Adipocyte (in vitro differentiated cells): ENCODE results near the gene CREBBP.
"Not testable (repeated sequence)": the region's sequence is repeated elsewhere in the genome, so short reads cannot be mapped to it uniquely, and the experiment has no call there.

ENCODE experiments used
- DNase-seq: peaks from one replicate; pipeline ENCODE4 v3.0.0-alpha.2; 2015; ENCODE audit warnings: low read depth
- H3K27me3 ChIP-seq: replicated peaks from 2 replicates; pipeline ENCODE4 v1.7.0; 2013; ENCODE audit warnings: mild to moderate bottlenecking, low read length, moderate library complexity; ENCODE audit not compliant: control insufficient read depth, insufficient read depth
- H3K36me3 ChIP-seq: 2 replicates; pipeline ENCODE4 v1.7.0; 2013; ENCODE audit warnings: low read length, mild to moderate bottlenecking, moderate library complexity; ENCODE audit not compliant: control insufficient read depth, insufficient read depth, severe bottlenecking
- H3K4me1 ChIP-seq: 2 replicates; pipeline ENCODE4 v1.7.0; 2013; ENCODE audit warnings: mild to moderate bottlenecking, low read length, moderate library complexity; ENCODE audit not compliant: control insufficient read depth, insufficient read depth
- H3K4me3 ChIP-seq: 2 replicates; pipeline ENCODE4 v1.7.0; 2013; ENCODE audit warnings: mild to moderate bottlenecking, low read length, moderate library complexity
- H3K9ac ChIP-seq: 2 replicates; pipeline ENCODE4 v1.7.0; 2013; ENCODE audit warnings: mild to moderate bottlenecking, low read length, moderate library complexity
- H3K9me3 ChIP-seq: 2 replicates; pipeline ENCODE4 v1.7.0; 2013; ENCODE audit warnings: mild to moderate bottlenecking, low read length, moderate library complexity; ENCODE audit not compliant: control insufficient read depth

Gene CREBBP

DNA sequence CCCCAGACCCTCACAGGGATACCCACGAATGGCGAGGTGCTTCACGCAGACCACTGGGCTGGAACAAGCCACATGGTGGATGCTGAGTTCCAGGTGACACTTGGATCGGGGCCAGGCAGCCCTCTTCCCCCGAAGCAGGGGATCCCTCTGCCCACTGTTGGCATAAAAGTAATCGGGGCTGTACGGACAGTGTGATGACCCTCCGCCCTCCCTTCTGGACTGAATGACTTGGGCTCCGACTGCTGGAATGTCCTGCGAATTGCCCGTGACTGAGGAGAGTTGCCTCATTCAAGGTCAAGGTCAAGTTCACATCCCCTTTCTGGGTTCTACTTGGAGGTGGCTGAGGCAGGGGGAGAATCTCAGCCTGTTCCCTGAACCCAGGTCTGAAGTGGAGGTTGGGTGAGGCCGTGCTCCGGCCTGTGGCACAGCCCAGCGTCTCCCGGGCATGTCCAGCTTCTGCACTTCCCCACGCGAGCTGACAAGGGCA, 28.5 kb upstream of the CREBBP start:
- Histone ChIP-seq H3K9me3 (no peaks in the 10 kb centered on the region), H3K4me1 (no peaks in the 10 kb centered on the region), H3K27me3 (peaks cover 10% of the 10 kb centered on the region), H3K9ac (no peak overlapping the region), H3K36me3 (no peaks in the 10 kb centered on the region), H3K4me3 (no peak overlapping the region)
- DNase-seq = no peak

DNA sequence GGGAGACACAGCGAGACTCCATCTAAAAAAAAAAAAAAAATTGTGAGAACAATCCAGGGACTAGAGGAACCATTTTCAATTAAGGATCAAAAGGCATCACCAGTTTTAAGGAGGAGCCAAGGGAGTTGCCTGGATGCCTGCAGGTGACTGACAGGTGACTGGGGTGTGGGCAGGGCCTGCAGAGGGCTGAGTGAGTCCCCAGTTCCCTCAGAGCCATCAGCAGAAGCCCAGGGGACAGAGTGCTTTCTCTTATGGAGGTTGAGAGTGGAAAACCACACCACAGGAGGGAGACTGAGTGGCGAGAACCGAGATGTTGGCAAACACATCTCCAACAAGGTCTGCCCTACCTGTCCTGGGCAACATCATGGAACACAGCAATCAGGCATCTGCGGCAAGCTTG, 27.1 kb upstream of the CREBBP start:
- Histone ChIP-seq H3K4me1 (no peaks in the 10 kb centered on the region), H3K4me3 (no peak overlapping the region), H3K9ac (no peak overlapping the region), H3K9me3 (no peaks in the 10 kb centered on the region), H3K27me3 (peaks cover 10% of the 10 kb centered on the region), H3K36me3 (no peaks in the 10 kb centered on the region)
- no peak for DNase-seq

DNA sequence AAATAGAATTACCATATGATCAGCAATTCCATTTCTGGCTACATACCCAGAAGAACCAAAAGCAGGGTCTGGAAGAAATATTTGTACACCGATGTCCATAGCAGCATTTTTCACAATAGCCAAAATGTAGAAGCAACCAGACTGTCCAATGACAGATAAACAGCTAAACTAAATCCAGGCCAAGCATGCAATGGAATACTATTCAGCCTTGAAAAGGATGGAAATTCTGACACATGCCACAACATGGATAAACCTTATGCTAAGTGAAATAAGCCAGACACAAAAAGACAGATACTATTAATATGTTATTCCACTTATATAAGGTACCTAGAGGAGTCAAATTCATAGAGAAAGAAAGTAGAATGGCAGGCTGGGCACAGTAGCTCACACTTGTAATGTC, 25.9 kb upstream of the CREBBP start:
- Histone ChIP-seq H3K4me1 (no peaks in the 10 kb centered on the region), H3K27me3 (peaks cover 11% of the 10 kb centered on the region), H3K9me3 (no peaks in the 10 kb centered on the region), H3K4me3 (no peak overlapping the region), H3K9ac (no peak overlapping the region), H3K36me3 (no peaks in the 10 kb centered on the region)
- no peak for DNase-seq

DNA sequence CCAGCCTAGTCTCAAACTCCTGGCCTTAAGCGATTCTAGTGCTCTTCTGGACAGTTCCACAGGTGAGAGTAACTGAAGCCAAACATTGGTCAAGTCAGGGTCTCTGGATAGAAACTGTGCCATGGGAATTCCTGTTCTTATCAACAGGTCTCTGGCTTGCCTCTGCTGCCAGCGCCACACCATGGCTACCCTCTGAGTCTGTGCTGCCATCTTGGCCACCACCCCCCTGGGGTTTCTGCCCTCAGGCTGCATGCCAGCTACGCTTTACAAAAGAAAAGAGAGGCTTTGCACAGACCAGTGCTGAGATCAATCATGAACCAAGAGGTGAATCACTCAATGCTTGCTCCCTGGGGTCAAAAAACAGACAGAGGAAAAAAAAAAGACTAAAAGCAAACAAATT, 24.4 kb upstream of the CREBBP start:
- Histone ChIP-seq H3K9ac (no peak overlapping the region), H3K9me3 (no peaks in the 10 kb centered on the region), H3K4me3 (no peak overlapping the region), H3K36me3 (no peaks in the 10 kb centered on the region), H3K27me3 (peaks cover 13% of the 10 kb centered on the region), H3K4me1 (no peaks in the 10 kb centered on the region)
- no peak for DNase-seq

DNA sequence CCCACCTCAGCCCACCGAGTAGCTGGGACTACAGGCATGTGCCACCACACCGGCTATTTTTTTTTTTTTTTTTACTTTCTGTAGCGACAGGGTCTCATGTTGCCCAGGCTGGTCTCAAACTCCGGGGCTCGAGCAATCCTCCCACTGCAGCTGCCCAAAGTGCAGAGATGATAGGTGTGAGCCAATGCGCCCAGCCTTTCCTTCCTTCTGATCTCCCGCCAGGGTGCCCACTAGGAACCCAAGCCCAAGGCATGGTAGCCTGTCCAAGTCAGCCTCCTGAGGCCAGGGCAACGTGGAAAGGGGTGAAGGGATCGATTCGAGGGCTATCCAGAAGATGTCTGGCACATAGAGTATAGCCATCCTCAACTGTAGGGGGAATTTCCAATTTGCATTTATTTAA, 9.6 kb upstream of the CREBBP start:
- Histone ChIP-seq H3K4me1 (no peaks in the 10 kb centered on the region), H3K9me3 (peaks cover 3% of the 10 kb centered on the region), H3K36me3 (no peaks in the 10 kb centered on the region), H3K27me3 (peaks cover 11% of the 10 kb centered on the region), H3K4me3 (no peak overlapping the region), H3K9ac (no peak overlapping the region)
- DNase-seq = no peak

DNA sequence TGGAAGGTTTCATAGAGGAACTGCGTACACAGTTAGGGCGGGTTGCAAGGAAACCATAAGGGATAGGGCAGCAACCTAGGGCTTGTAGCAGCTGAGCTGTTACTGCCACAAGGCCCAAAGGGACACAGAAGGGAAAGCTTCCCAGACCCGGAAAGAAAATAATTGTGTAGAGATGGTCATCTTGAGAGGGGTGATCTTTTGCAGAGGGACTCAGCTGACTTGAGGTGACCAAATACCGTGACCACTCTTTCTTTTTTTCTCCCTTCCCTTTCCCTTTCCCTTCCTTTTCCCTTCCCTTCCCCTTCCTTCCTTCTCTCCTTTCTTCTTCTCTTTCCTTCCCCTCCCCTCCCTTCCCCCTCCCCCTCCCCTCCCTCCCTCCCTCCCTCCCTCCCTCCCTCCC, 8.5 kb upstream of the CREBBP start:
- Histone ChIP-seq H3K36me3 (no peaks in the 10 kb centered on the region), H3K9ac (no peak overlapping the region), H3K4me1 (no peaks in the 10 kb centered on the region), H3K4me3 (no peak overlapping the region), H3K9me3 (no peaks in the 10 kb centered on the region), H3K27me3 (peaks cover 11% of the 10 kb centered on the region)
- DNase-seq = no peak

DNA sequence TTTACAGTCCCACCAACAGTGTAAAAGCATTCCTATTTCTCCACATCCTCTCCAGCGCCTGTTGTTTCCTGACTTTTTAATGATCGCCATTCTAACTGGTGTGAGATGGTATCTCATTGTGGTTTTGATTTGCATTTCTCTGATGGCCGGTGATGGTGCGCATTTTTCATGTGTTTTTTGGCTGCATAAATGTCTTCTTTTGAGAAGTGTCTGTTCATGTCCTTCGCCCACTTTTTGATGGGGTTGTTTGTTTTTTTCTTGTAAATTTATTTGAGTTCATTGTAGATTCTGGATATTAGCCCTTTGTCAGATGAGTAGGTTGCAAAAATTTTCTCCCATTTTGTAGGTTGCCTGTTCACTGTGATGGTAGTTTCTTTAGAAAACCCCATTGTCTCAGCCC, 5.5 kb upstream of the CREBBP start:
- not testable (repeated sequence) for DNase-seq, H3K4me1 ChIP-seq, H3K36me3 ChIP-seq, H3K9me3 ChIP-seq, H3K4me3 ChIP-seq, H3K27me3 ChIP-seq, H3K9ac ChIP-seq

DNA sequence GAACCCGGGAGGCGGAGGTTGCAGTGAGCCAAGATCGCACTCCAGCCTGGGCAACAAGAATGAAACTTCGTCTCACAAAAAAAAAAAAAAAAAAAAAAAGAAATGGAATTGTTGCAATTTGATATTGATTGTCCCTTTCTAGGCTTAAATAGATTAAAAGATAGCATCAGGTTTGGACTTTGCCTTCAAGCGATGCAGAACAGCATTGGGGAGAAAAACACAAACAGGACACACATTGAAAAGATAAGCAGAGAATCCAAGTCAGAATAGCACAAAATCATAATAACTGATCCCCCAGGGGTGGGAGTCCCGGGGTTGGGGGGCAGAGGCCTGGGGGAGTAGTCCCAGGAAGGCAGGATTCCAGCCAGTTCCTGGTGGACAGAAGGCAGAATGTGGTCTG, 3.9 kb upstream of the CREBBP start:
- Histone ChIP-seq H3K9me3 (no peaks in the 10 kb centered on the region), H3K4me3 (no peak overlapping the region), H3K27me3 (peaks cover 5% of the 10 kb centered on the region), H3K36me3 (no peaks in the 10 kb centered on the region), H3K9ac (no peak overlapping the region), H3K4me1 (peaks cover 3% of the 10 kb centered on the region)
- DNase-seq = no peak

DNA sequence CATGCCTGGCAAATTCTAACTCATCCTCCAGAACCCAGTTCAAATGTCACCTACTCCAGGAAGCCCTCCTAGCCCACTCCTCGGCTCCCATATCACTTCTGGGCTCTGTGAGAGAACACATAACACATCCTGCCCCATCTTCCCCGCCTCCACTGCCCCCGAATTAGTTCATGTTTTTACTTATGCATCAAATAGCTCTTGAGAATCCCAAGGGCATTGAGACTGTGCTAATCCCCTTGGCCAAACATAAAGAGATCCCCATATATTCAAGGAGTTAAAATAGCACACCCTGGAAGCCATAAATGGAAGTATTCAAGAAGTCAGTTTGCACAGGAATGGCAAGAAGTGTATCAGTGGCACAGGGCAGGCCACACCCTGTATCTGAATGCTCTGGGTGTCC, 2.0 kb upstream of the CREBBP start:
- no peak overlapping the region for H3K4me3 ChIP-seq
- H3K4me1 ChIP-seq = peaks cover 16% of the 10 kb centered on the region
- H3K27me3 ChIP-seq = no peaks in the 10 kb centered on the region
- no peaks in the 10 kb centered on the region for H3K36me3 ChIP-seq
- DNase-seq = no peak
- H3K9me3 ChIP-seq = no peaks in the 10 kb centered on the region
- H3K9ac ChIP-seq = no peak overlapping the region

DNA sequence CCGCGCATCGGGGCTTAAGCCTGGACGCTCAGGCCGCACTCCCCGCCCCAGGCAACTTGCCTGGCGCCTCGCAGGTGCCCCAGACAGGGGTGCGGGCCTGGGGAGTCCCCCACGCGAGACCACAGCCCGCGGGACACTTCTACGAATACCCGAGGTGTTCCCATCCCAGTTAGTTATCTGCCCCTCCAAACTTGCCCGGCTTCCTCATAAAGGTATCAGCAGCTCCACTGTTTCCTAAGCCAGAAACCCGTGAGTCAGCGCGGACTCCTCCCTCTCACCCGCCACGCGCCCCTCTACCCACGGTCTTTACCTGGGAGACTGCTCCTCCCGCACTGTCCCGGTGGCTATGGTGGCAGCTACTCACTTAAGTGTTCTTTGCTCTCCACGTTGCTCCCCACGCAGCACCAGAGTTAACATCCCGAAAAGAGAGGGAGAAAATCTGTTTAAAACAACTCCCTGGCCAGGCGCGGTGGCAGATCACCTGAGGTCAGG, 1.0 kb upstream of the CREBBP start:
- H3K4me3 ChIP-seq = peak overlapping the region; percentile 85
- no peaks in the 10 kb centered on the region for H3K36me3 ChIP-seq
- no peaks in the 10 kb centered on the region for H3K27me3 ChIP-seq
- no peaks in the 10 kb centered on the region for H3K9me3 ChIP-seq
- no peak for DNase-seq
- H3K4me1 ChIP-seq = peaks cover 26% of the 10 kb centered on the region
- peak overlapping the region; percentile 94 for H3K9ac ChIP-seq

DNA sequence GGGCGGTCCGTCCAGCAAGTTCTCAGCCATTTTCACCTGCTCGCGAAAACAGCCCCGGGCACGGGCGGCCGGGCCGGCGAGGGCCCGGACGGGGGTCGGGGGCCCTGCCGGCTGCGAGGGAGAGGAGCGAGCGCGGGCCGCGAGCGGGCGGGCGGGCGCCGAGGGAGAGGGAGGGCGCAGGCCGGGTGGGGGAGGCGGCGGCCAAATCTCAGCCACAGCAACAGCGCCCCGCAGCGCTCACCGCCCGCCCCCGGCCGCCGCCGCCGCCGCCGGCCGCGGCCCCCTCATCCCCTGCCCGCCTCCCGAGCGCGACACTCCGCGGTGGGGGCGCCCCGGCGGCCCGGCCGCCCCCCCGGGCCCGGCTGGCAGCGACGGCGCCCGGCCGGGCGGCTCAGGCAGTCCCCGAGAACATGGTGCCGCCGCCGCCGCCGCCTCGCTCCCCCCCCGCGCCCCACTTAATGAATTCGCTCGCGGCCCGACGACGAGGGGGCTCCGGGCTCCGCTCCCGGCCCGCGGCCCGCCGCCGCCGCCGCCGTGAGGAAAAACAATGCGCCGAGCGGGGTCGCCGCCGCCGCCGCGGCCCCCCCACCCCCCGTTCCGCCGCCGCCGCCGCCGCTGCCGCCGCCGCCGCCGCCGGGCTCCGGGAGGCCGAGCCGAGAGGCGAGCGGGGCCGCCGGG, 487 bp downstream of the CREBBP start:
- H3K27me3 ChIP-seq = no peaks in the 10 kb centered on the region
- no peaks in the 10 kb centered on the region for H3K36me3 ChIP-seq
- H3K4me3 ChIP-seq = peak overlapping the region; percentile 86
- DNase-seq = peak; percentile 88
- H3K9me3 ChIP-seq = no peaks in the 10 kb centered on the region
- H3K4me1 ChIP-seq = peaks cover 35% of the 10 kb centered on the region
- H3K9ac ChIP-seq = peak overlapping the region; percentile 94
